Keratinocyte (primary cell): ENCODE data around the gene BPNT1. TPM values are rescaled to one million over a fixed set of nuclear protein-coding genes. Genes with fewer than 3 reads are reported as not detected.

Experiments used
- DNase-seq: peaks from one replicate; pipeline ENCODE4 v3.0.0-alpha.2; 2011; ENCODE audit warnings: low read depth, missing footprints, low spot score
- FAIRE-seq: peaks from 2 replicates; lab custom pipeline; 2011; peaks lifted over from hg19 to GRCh38; lab: Jason Lieb, UNC
- H2AFZ ChIP-seq: 2 replicates; pipeline ENCODE4 v1.6.0; 2012; ENCODE audit warnings: low read length, control low read depth, inconsistent platforms; ENCODE audit not compliant: control insufficient read depth
- H3K27ac ChIP-seq: 2 replicates; pipeline ENCODE4 v1.5.1; 2011; ENCODE audit warnings: low read length; ENCODE audit not compliant: control insufficient read depth, insufficient read depth
- H3K27me3 ChIP-seq: 3 replicates; pipeline ENCODE4 v1.6.0; 2011; ENCODE audit warnings: low read length; ENCODE audit not compliant: control insufficient read depth, insufficient read depth; ENCODE audit errors: extremely low read depth
- H3K36me3 ChIP-seq, 2 experiments: 2 replicates in 1 of 2; 3 replicates in 1 of 2; pipeline ENCODE4 v1.5.1; 2011; ENCODE audit warnings: low read length in 2 of 2, mild to moderate bottlenecking in 1 of 2; ENCODE audit not compliant: control insufficient read depth in 2 of 2, insufficient read depth in 2 of 2; ENCODE audit errors: extremely low read depth in 1 of 2
- H3K4me1 ChIP-seq: 3 replicates; pipeline ENCODE4 v1.5.1; 2011; ENCODE audit warnings: low read length; ENCODE audit not compliant: control insufficient read depth, insufficient read depth; ENCODE audit errors: extremely low read depth
- H3K4me2 ChIP-seq: 3 replicates; pipeline ENCODE4 v1.6.0; 2011; ENCODE audit warnings: low read depth, low read length; ENCODE audit not compliant: control insufficient read depth, insufficient read depth; ENCODE audit errors: extremely low read depth
- H3K4me3 ChIP-seq, 3 experiments: fragments of 200-600 bp in 1 of 3; sonication (generic) in 1 of 3; 2 replicates in 2 of 3; 3 replicates in 1 of 3; pipeline ENCODE4 v1.5.1; 2011 to 2016; ENCODE audit warnings: low read length in 3 of 3, mild to moderate bottlenecking in 3 of 3, control low read depth in 2 of 3, inconsistent platforms in 1 of 3, low read depth in 1 of 3, mixed read lengths in 1 of 3, mixed run types in 1 of 3, moderate library complexity in 1 of 3; ENCODE audit not compliant: control insufficient read depth in 2 of 3, insufficient read depth in 2 of 3; ENCODE audit errors: extremely low read depth in 1 of 3
- H3K79me2 ChIP-seq: 2 replicates; pipeline ENCODE4 v1.6.0; 2012; ENCODE audit warnings: low read length; ENCODE audit not compliant: control insufficient read depth, insufficient read depth
- H3K9ac ChIP-seq: 3 replicates; pipeline ENCODE4 v1.6.0; 2011; ENCODE audit warnings: low read length; ENCODE audit not compliant: control insufficient read depth, insufficient read depth; ENCODE audit errors: extremely low read depth
- H3K9me1 ChIP-seq: 3 replicates; pipeline ENCODE4 v1.6.0; 2011; ENCODE audit warnings: low read length; ENCODE audit not compliant: control insufficient read depth, insufficient read depth; ENCODE audit errors: extremely low read depth
- H3K9me3 ChIP-seq: 2 replicates; pipeline ENCODE4 v1.5.1; 2012; ENCODE audit warnings: low read depth, low read length; ENCODE audit not compliant: control insufficient read depth
- H4K20me1 ChIP-seq: 3 replicates; pipeline ENCODE4 v1.6.0; 2011; ENCODE audit warnings: low read length; ENCODE audit not compliant: control insufficient read depth, insufficient read depth; ENCODE audit errors: extremely low read depth
- CTCF ChIP-seq, 3 experiments: IDR thresholded peaks in 1 of 3; conservative IDR thresholded peaks in 1 of 3; optimal IDR thresholded peaks in 1 of 3; 2 replicates in 2 of 3; 3 replicates in 1 of 3; pipeline versions ENCODE3 to v1.5.1; 2011; ENCODE audit warnings: low read length in 3 of 3, mild to moderate bottlenecking in 3 of 3, moderate library complexity in 2 of 3, control low read depth in 1 of 3, inconsistent platforms in 1 of 3; ENCODE audit not compliant: insufficient read depth in 2 of 3; ENCODE audit errors: extremely low read depth in 1 of 3
- EZH2 ChIP-seq: IDR thresholded peaks from one replicate; pipeline ENCODE4 v1.6.1; 2012; ENCODE audit warnings: inconsistent platforms, mild to moderate bottlenecking, low read length, moderate library complexity
- dilution Hi-C: fragments of 300-500 bp; cut with MboI; formaldehyde crosslinking; loops from one replicate; pipeline ENCODE4 v1.7.0; 2020; ENCODE audit warnings: low sequenced_read_pairs; ENCODE audit not compliant: extremely low pct_ligation_motif_present
- polyA plus RNA-seq, 5 experiments: library from polyadenylated mRNA; depleted of rRNA in 3 of 5; stranded (reverse) in 3 of 5; stranded (forward) in 1 of 5; unstranded in 1 of 5; fragments of >200 nt; gene quantifications; 1 replicate in 1 of 5; 2 replicates in 3 of 5; 3 replicates in 1 of 5; pipeline versions ENCODE4 v1.2.1 to v1.2.3, GENCODE V29; 2011 to 2012; ENCODE audit warnings: missing spikeins in 2 of 5, low read depth in 1 of 5, low replicate concordance in 1 of 5

BPNT1 gene
- polyA plus RNA-seq, 1 donor (not counting 4 experiments of a cell fraction or from before 2014, with no cell fraction given) = 53.7 TPM

DNA sequence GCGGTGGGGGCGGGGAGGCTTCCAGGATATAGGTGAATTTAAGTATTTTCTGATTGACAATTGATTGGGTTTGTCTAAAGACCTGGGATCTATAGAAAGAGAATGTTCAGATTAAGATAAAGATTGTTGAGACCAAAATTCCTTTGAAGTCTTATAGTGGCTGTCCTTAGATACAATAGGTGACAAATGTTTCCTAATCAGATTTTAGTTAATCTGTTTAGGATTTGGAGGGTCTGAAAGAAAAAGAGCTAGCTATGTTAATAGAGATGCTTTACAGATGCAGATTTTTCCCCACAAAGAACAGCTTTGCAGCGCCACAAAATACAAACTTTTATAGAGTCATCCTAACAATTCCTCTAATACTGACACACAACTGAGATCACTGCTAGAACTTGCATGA is 28.7 kb downstream of the BPNT1 start:
- no peaks in the 10 kb centered on the region for H4K20me1 ChIP-seq
- H2AFZ ChIP-seq = no peak overlapping the region
- H3K79me2 ChIP-seq = no peaks in the 10 kb centered on the region
- no peaks in the 10 kb centered on the region for H3K9me3 ChIP-seq
- H3K4me1 ChIP-seq = no peaks in the 10 kb centered on the region
- H3K9me1 ChIP-seq = no peaks in the 10 kb centered on the region
- no peak overlapping the region for H3K4me2 ChIP-seq
- dilution Hi-C loops = no loop called here
- H3K27me3 ChIP-seq = no peaks in the 10 kb centered on the region
- H3K9ac ChIP-seq = no peak overlapping the region
- H3K36me3 ChIP-seq = peaks cover 0 to 9% of the 10 kb centered on the region in 2 experiments
- H3K4me3 ChIP-seq = no peak overlapping the region
- TF ChIP-seq CTCF (optimal IDR thresholded peaks at IDR 0.05 in 1 of 3, IDR thresholded peaks at IDR 0.05 in 1 of 3, conservative IDR thresholded peaks at IDR 0.05 in 1 of 3; ENCODE audit: extremely low read depth in 1 of 3, insufficient read depth in 2 of 3, low read length in 3 of 3) = no peak
- TF ChIP-seq EZH2 = no peak
- DNase-seq (no peak), FAIRE-seq (no peak)
- H3K27ac ChIP-seq = no peak overlapping the region

DNA sequence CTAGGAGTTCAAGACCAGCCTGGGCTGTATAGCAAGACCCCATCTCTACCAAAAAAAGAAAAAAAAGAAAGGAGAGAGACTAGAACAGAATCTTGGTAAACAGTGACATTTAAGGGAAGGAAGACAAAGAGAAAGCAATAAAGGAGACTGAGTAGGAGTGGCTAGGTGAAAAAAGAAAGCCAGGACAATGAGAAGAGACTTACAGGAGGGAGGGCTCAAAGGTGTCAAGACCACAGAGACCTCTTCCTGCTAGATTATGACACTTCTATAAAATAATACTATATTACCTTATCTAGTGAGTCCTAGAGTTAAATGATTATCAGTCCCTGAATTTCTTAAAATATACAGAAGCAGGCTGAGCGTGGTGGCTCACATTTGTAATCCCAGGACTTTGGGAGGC is 33.2 kb downstream of the BPNT1 start:
- no peak overlapping the region for H3K27ac ChIP-seq
- H3K4me1 ChIP-seq = no peaks in the 10 kb centered on the region
- no peaks in the 10 kb centered on the region for H3K9me3 ChIP-seq
- no peaks in the 10 kb centered on the region for H4K20me1 ChIP-seq
- no peak overlapping the region for H3K9ac ChIP-seq
- dilution Hi-C loops = no loop called here
- H3K27me3 ChIP-seq = no peaks in the 10 kb centered on the region
- no peak overlapping the region for H3K4me2 ChIP-seq
- FAIRE-seq (no peak), DNase-seq (no peak)
- TF ChIP-seq EZH2 (no peak), CTCF (optimal IDR thresholded peaks at IDR 0.05 in 1 of 3, IDR thresholded peaks at IDR 0.05 in 1 of 3, conservative IDR thresholded peaks at IDR 0.05 in 1 of 3; ENCODE audit: extremely low read depth in 1 of 3, insufficient read depth in 2 of 3, low read length in 3 of 3) (no peak)
- no peak overlapping the region for H3K4me3 ChIP-seq
- no peaks in the 10 kb centered on the region for H3K79me2 ChIP-seq
- H3K36me3 ChIP-seq = peaks cover 0 to 2% of the 10 kb centered on the region in 2 experiments
- H3K9me1 ChIP-seq = no peaks in the 10 kb centered on the region
- H2AFZ ChIP-seq = no peak overlapping the region
